RWPE2 (cell line): Measurements from ENCODE around the gene KRTDAP.

Source experiments
- ATAC-seq: fragments of 200-7000 bp; cut with Tn5 transposase; 3 replicates; pipeline ENCODE4 v1.9.1; 2021; ENCODE audit warnings: low read depth
- DNase-seq: peaks from one replicate; pipeline ENCODE4 v3.0.0-alpha.2; 2020; ENCODE audit warnings: low spot score
- H3K27ac ChIP-seq: fragments of 450-650 bp; 2 replicates; pipeline ENCODE4 v1.5.1; 2017; ENCODE audit warnings: mild to moderate bottlenecking; ENCODE audit not compliant: poor library complexity, severe bottlenecking
- H3K27me3 ChIP-seq: fragments of 250-450 bp; sonication (Bioruptor Pico); 2 replicates; pipeline ENCODE4 v1.5.1; 2021; ENCODE audit warnings: mild to moderate bottlenecking, moderate library complexity; ENCODE audit not compliant: insufficient read depth, poor library complexity, severe bottlenecking
- H3K36me3 ChIP-seq: fragments of 250-450 bp; sonication (Bioruptor Pico); 2 replicates; pipeline ENCODE4 v1.5.1; 2020; ENCODE audit warnings: low read depth, mild to moderate bottlenecking, moderate library complexity
- H3K4me1 ChIP-seq: fragments of 250-450 bp; sonication (Bioruptor Pico); 2 replicates; pipeline ENCODE4 v1.5.1; 2021; ENCODE audit warnings: mild to moderate bottlenecking, moderate library complexity; ENCODE audit not compliant: insufficient read depth, poor library complexity, severe bottlenecking
- H3K4me3 ChIP-seq: fragments of 250-450 bp; sonication (Bioruptor Pico); 2 replicates; pipeline ENCODE4 v1.5.1; 2021; ENCODE audit warnings: mild to moderate bottlenecking, moderate library complexity; ENCODE audit not compliant: severe bottlenecking
- H3K9me3 ChIP-seq: fragments of 250-450 bp; sonication (Bioruptor Pico); 2 replicates; pipeline ENCODE4 v1.5.1; 2021; ENCODE audit warnings: mild to moderate bottlenecking, moderate library complexity; ENCODE audit not compliant: severe bottlenecking
- TF ChIP-seq, protein P1 (sequence below): fragments of 450-650 bp; IDR thresholded peaks from one replicate; pipeline ENCODE4 v1.5.1; 2017; ENCODE audit warnings: mild to moderate bottlenecking, moderate library complexity; ENCODE audit not compliant: poor library complexity, severe bottlenecking

Gene KRTDAP

DNA sequence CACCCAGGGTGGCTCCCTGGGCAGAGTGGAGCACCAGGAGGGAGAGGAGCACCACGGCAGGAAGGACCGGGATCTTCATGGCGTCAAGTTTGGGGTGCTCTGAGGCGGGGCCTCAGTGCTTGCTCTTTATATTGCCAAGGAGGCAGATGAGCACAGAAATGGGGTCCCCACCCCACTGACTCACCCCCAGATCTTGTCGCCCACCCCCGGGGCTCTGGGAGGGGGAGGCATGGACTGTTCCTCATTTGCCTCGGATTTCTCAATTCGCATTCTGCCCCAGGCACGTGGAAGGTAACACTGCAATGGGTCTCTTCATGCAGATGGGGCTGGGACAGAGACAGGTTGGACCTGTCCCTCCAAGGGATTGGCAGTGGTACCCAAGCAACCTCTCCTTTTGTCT is at the start of gene KRTDAP:
KRTDAP (minus strand) TSS at position 101 of the 400 bp plus-strand sequence; CDS start at position 79, 22 bp downstream.
- H3K4me3 ChIP-seq = no peak within 1 kb of the TSS
- ATAC-seq = no peak

DNA sequence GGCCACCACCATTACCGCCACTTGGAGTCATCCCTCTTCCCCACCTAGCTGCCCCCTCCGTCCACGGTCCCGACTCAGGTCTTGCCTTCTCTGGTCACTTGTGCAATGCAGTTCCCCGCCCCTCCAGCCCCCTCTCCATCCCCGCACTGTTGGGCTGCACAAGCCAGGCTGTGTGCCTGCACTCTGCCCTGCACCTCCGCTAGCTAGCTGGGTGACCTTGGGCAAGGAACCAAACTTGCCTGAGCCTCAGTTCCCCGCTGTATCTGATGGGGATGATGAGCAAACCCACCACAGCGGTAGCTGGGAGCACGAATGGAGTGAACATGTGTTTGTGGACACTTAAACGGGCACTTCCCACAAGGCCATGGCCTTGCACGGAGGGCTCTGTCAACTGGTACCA is 49.6 kb upstream of the KRTDAP start:
- H3K27me3 ChIP-seq = no peaks in the 10 kb centered on the region
- TF ChIP-seq, protein P1, sequence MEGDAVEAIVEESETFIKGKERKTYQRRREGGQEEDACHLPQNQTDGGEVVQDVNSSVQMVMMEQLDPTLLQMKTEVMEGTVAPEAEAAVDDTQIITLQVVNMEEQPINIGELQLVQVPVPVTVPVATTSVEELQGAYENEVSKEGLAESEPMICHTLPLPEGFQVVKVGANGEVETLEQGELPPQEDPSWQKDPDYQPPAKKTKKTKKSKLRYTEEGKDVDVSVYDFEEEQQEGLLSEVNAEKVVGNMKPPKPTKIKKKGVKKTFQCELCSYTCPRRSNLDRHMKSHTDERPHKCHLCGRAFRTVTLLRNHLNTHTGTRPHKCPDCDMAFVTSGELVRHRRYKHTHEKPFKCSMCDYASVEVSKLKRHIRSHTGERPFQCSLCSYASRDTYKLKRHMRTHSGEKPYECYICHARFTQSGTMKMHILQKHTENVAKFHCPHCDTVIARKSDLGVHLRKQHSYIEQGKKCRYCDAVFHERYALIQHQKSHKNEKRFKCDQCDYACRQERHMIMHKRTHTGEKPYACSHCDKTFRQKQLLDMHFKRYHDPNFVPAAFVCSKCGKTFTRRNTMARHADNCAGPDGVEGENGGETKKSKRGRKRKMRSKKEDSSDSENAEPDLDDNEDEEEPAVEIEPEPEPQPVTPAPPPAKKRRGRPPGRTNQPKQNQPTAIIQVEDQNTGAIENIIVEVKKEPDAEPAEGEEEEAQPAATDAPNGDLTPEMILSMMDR = no peak
- peaks cover 3% of the 10 kb centered on the region; the same call in 1 of the 2 replicates for H3K36me3 ChIP-seq
- no peaks in the 10 kb centered on the region for H3K4me1 ChIP-seq
- no peak for DNase-seq
- no peak for ATAC-seq
- no peaks in the 10 kb centered on the region for H3K9me3 ChIP-seq
- H3K4me3 ChIP-seq = no peak overlapping the region
- H3K27ac ChIP-seq = no peak overlapping the region

More for the DNA sequence above, at the start of gene KRTDAP:
- Histone ChIP-seq H3K27ac (no peak within 1 kb of the TSS), H3K27me3 (peaks cover 31% of the 10 kb centered on the region), H3K4me1 (no peaks in the 10 kb centered on the region), H3K36me3 (no peaks in the 10 kb centered on the region), H3K9me3 (no peaks in the 10 kb centered on the region)
- TF ChIP-seq, protein P1 = no peak
- no peak for DNase-seq

- Histone ChIP-seq H3K27me3 (no peaks in the 10 kb centered on the region), H3K4me3 (no peak overlapping the region), H3K27ac (no peak overlapping the region), H3K9me3 (no peaks in the 10 kb centered on the region), H3K36me3 (peaks cover 3% of the 10 kb centered on the region; the same call in 1 of the 2 replicates), H3K4me1 (no peaks in the 10 kb centered on the region)
- DNase-seq (no peak), ATAC-seq (no peak)
- TF ChIP-seq, protein P1 = no peak
Measured at GRCh38 chr19:35539314-35539713, 49.0 kb upstream of the KRTDAP start.

GRCh38 chr19:35534803-35535480 is 44.7 kb upstream of the KRTDAP start:
- H3K4me1 ChIP-seq = no peaks in the 10 kb centered on the region
- DNase-seq = no peak

More at GRCh38 chr19:35534803-35535480, 44.7 kb upstream of the KRTDAP start:
- TF ChIP-seq, protein P1 = no peak
- no peaks in the 10 kb centered on the region for H3K36me3 ChIP-seq
- peaks cover 24% of the 10 kb centered on the region for H3K27me3 ChIP-seq
- no peak overlapping the region for H3K4me3 ChIP-seq
- ATAC-seq = no peak
- no peak overlapping the region for H3K27ac ChIP-seq
- H3K9me3 ChIP-seq = no peaks in the 10 kb centered on the region
